AG09309 (cell line): Measurements from ENCODE around the gene MCM7.
A peak's percentile ranks its signal among the peaks of the same experiment; 100 is the strongest.

Source experiments
- DNase-seq: peaks from one replicate; pipeline ENCODE4 v3.0.0-alpha.2; 2010; ENCODE audit warnings: low read depth
- H3K4me3 ChIP-seq: 2 replicates; pipeline ENCODE4 v1.5.1; 2011; ENCODE audit warnings: mild to moderate bottlenecking, low read depth, low read length, moderate library complexity; ENCODE audit not compliant: control insufficient read depth
- TF ChIP-seq, protein P1 (sequence below): IDR thresholded peaks from 2 replicates; pipeline ENCODE4 v1.5.1; 2011; ENCODE audit warnings: mild to moderate bottlenecking, low read depth, low read length, inconsistent platforms; ENCODE audit not compliant: insufficient read depth, control insufficient read depth; ENCODE audit errors: missing control alignments

Gene MCM7

DNA sequence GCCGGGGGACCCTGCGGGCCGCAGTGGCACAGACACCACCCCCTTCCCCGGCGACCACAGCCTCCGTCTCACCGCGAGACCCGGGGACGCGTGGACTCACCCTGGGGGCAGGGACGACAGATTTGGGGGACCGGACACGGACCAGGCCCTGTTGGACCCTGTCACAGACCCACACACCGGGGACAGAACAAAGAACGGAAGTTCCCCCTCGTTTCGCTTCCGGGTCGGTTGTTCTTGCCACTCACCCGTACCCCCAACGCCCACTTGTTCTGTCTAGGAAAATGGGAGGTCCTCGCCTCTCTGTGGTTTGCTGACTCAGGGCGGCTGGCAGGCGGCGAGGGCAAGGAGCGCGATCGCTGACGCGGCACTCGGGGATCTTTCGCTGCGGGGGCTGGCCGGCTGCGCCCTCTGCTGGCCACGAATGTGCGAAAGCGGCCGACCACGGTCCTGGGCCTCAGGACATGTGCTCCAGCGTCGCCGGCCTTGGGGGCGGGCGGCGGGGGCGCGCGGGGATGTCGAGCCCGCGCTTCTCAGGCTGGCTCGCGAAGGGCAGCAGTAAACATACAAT, 19.6 kb downstream of the MCM7 start, which contains the start of gene ZNF3:
TSS of gene ZNF3 (minus strand) at position 189 of the 568 bp plus-strand sequence. CDS start 4,366 bp downstream, outside the sequence.
- peak; percentile 97 for DNase-seq
- peak within 1 kb of the TSS; percentile 99 for H3K4me3 ChIP-seq
- TF ChIP-seq, protein P1, sequence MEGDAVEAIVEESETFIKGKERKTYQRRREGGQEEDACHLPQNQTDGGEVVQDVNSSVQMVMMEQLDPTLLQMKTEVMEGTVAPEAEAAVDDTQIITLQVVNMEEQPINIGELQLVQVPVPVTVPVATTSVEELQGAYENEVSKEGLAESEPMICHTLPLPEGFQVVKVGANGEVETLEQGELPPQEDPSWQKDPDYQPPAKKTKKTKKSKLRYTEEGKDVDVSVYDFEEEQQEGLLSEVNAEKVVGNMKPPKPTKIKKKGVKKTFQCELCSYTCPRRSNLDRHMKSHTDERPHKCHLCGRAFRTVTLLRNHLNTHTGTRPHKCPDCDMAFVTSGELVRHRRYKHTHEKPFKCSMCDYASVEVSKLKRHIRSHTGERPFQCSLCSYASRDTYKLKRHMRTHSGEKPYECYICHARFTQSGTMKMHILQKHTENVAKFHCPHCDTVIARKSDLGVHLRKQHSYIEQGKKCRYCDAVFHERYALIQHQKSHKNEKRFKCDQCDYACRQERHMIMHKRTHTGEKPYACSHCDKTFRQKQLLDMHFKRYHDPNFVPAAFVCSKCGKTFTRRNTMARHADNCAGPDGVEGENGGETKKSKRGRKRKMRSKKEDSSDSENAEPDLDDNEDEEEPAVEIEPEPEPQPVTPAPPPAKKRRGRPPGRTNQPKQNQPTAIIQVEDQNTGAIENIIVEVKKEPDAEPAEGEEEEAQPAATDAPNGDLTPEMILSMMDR, result peak; percentile 88

DNA sequence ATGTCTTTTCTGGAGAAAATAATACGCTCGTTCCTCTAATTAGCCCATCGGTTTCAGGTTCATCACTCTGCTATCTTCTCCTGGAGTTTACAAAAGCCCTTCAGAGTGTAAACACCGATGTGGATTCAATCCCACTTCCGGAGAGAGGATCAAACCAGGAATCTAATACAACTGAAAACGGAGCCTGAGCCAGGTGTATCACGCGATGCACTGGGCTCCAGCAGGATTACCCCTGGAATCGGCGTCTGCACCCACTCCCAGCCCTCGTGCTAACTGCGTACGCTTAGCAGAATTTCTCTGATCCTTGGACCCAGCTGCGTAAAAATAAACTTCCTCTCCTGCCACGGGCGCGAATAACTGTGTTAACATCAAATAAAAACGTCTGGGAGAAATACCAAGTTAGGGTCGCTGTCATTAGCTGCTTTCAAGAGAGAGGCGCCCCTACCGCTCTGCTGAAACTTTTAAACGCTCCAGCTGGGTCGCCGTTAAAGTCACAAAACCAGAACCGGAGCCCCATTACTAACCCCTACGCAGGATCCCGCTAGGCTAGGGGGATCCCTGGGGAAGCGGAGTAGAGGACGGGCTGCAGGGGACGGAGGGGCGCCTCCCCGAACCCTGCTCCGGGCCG, 20.2 kb downstream of the MCM7 start:
- TF ChIP-seq, protein P1, result no peak
- DNase-seq, result no peak
- peak overlapping the region; percentile 99 for H3K4me3 ChIP-seq

DNA sequence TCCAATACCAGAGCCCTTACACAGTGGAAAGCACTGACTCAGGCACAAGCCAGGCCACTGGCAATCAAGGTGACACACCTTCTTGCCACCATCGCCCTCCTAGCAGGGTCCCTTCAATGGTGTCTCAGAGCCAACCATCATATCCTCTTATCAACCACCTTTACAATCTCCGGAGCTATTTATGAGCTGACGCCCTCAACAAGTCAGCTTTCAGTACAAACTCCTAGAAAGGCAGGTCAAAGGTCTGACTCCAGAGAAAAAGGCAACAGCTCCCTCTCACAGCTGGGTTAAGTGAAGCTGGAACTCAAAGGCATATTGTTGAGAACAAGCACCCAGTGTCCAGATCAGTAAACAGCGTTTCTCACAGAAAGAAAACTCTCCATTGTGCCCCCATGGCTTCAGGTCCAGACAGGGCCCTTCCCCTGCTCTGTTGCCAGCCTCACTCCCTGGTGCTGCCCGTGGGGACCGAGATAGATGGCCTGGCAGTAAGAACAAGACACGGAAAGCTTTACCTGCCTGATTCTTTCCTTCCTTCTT, 22.1 kb downstream of the MCM7 start:
- TF ChIP-seq, protein P1, result no peak
- DNase-seq, result no peak
- H3K4me3 ChIP-seq, result no peak overlapping the region

DNA sequence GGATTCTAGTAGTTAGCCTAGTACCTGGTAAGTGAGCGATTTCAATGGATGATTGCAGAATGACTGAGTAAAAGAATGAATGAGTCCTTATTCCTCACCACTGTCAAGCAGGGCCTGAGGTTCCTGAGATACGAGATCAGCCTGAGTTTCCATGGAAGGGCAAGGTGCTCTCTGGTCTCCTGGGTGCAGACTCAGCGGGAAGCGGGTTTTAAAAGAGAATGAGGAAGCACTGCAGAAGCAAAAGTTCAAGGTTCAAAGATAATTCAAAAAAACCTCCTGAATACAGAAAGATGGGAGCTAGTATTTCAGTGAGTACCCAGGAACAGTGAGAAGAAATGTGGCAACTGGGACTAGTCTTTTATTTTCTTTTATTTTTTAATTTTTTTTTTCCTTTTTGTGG, 24.0 kb downstream of the MCM7 start:
- no peak for DNase-seq
- TF ChIP-seq, protein P1, result no peak
- H3K4me3 ChIP-seq, result no peak overlapping the region

DNA sequence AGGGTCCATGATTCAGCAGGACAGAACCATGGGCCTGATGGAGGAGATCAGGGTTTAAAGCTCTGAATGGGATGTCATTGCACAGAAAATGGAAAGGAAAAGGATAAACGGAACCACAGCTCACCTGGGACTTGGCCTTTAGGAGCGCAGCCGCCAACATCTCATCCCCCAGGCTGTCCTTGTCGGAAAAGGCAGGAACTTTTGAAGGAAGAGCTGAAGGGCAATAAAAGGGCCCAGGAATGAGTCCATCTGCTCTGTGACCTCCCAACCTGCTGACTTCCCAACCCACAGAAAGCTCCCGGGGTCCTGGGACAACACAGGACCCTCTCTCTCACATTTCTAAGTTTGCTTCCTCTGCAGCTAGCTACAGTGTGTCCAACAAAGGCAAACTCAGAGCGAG, 25.8 kb downstream of the MCM7 start:
- TF ChIP-seq, protein P1, result no peak
- no peak overlapping the region for H3K4me3 ChIP-seq
- DNase-seq, result no peak

DNA sequence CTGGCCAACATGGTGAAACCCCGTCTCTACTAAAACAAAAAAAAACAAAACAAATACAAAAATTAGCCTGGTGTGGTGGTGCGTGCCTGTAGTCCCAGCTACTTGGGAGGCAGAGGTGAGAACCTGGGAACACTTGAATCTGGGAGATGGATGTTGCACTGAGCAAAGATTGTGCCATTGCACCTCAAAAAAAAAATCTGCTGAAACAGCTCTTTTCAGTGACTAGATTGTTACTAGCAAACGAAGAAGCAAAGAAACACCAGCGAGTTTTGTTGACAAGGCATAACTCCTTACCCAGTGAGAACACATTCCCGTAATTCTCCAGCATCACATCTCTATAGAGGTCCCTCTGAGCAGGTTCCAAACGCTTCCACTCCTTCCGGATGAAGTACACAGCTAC, 26.4 kb downstream of the MCM7 start:
- TF ChIP-seq, protein P1, result no peak
- no peak for DNase-seq
- no peak overlapping the region for H3K4me3 ChIP-seq
